Keratinocyte (primary cell): ENCODE results near the gene SLC25A13.

Source experiments
- EZH2 ChIP-seq: IDR thresholded peaks from one replicate; pipeline ENCODE4 v1.6.1; 2012; ENCODE audit warnings: inconsistent platforms, mild to moderate bottlenecking, low read length, moderate library complexity
- TF ChIP-seq, protein P1 (sequence below), 3 experiments: IDR thresholded peaks in 1 of 3; conservative IDR thresholded peaks in 1 of 3; optimal IDR thresholded peaks in 1 of 3; 2 replicates in 2 of 3; 3 replicates in 1 of 3; pipeline versions ENCODE3 to v1.5.1; 2011; ENCODE audit warnings: low read length in 3 of 3, mild to moderate bottlenecking in 3 of 3, moderate library complexity in 2 of 3, control low read depth in 1 of 3, inconsistent platforms in 1 of 3; ENCODE audit not compliant: insufficient read depth in 2 of 3; ENCODE audit errors: extremely low read depth in 1 of 3

DNA sequence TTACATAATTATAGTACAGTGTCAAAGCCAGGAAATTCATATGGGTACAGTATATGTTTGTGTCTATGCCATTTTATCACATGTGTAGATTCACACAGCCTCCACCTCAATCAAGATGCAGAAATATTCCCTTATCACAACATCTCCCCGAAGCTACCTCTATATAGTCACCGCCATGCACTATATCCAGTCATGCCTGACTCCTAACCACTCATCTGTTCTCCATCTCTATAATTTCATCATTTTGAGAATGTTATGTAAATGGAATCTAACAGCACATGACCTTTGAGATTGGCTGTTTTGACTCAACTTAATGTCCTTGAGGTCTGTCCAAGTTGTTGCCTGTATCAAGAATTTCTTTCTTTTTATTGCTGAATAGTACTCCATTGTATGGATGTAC is 22.3 kb upstream of the SLC25A13 start:
- TF ChIP-seq, protein P1, sequence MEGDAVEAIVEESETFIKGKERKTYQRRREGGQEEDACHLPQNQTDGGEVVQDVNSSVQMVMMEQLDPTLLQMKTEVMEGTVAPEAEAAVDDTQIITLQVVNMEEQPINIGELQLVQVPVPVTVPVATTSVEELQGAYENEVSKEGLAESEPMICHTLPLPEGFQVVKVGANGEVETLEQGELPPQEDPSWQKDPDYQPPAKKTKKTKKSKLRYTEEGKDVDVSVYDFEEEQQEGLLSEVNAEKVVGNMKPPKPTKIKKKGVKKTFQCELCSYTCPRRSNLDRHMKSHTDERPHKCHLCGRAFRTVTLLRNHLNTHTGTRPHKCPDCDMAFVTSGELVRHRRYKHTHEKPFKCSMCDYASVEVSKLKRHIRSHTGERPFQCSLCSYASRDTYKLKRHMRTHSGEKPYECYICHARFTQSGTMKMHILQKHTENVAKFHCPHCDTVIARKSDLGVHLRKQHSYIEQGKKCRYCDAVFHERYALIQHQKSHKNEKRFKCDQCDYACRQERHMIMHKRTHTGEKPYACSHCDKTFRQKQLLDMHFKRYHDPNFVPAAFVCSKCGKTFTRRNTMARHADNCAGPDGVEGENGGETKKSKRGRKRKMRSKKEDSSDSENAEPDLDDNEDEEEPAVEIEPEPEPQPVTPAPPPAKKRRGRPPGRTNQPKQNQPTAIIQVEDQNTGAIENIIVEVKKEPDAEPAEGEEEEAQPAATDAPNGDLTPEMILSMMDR (optimal IDR thresholded peaks at IDR 0.05 in 1 of 3, IDR thresholded peaks at IDR 0.05 in 1 of 3, conservative IDR thresholded peaks at IDR 0.05 in 1 of 3; ENCODE audit: extremely low read depth in 1 of 3, insufficient read depth in 2 of 3, low read length in 3 of 3), result no peak
- no peak for TF ChIP-seq EZH2
